Spleen (tissue), 11 donors: Measurements from ENCODE around the gene GPAT3. TPM values are rescaled to one million over a fixed set of nuclear protein-coding genes. Genes with fewer than 3 reads are reported as not detected.

Experiments
- DNase-seq: peaks from one replicate; pipeline ENCODE4 v3.0.0-alpha.2; 2020
- H3K27ac ChIP-seq, 8 donors: fragments of 200-600 bp; sonication (generic) in 7 of 8; 1 replicate in 4 of 8; 2 replicates in 4 of 8; pipeline versions ENCODE4 v1.5.0 to v1.8.0; 2016 to 2021; ENCODE audit warnings: inconsistent platforms in 4 of 8, mild to moderate bottlenecking in 4 of 8, moderate library complexity in 1 of 8
- H3K27me3 ChIP-seq, 7 donors: fragments of 200-600 bp; sonication (generic) in 6 of 7; replicated peaks in 1 of 7; 1 replicate in 4 of 7; 2 replicates in 3 of 7; pipeline versions ENCODE4 v1.5.0 to v1.8.0; 2016 to 2021; ENCODE audit warnings: inconsistent platforms in 3 of 7, mild to moderate bottlenecking in 1 of 7
- H3K36me3 ChIP-seq, 6 donors: fragments of 200-600 bp; sonication (generic) in 5 of 6; 1 replicate in 4 of 6; 2 replicates in 2 of 6; pipeline versions ENCODE4 v1.5.0 to v1.8.0; 2016 to 2021; ENCODE audit warnings: inconsistent platforms in 2 of 6
- H3K4me1 ChIP-seq, 6 donors: fragments of 200-600 bp; sonication (generic) in 5 of 6; 1 replicate in 3 of 6; 2 replicates in 3 of 6; pipeline versions ENCODE4 v1.5.0 to v1.8.0; 2016 to 2021; ENCODE audit warnings: inconsistent platforms in 3 of 6
- H3K4me3 ChIP-seq, 8 donors: fragments of 200-600 bp; sonication (generic) in 7 of 8; 1 replicate in 4 of 8; 2 replicates in 4 of 8; pipeline versions ENCODE4 v1.5.0 to v1.8.0; 2016 to 2021; ENCODE audit warnings: inconsistent platforms in 4 of 8, mild to moderate bottlenecking in 4 of 8, moderate library complexity in 2 of 8
- H3K9me3 ChIP-seq, 8 donors: fragments of 200-600 bp; sonication (generic) in 7 of 8; 1 replicate in 4 of 8; 2 replicates in 4 of 8; pipeline versions ENCODE4 v1.5.0 to v1.8.0; 2016 to 2021; ENCODE audit warnings: inconsistent platforms in 4 of 8
- POLR2A ChIP-seq, 3 donors: fragments of 450-650 bp; IDR thresholded peaks; one replicate each; pipeline ENCODE4 v1.5.1; 2017; ENCODE audit warnings: antibody characterized with exemption in 3 of 3, mild to moderate bottlenecking in 1 of 3
- POLR2AphosphoS5 ChIP-seq, 3 donors: sonication (generic); formaldehyde crosslinking; IDR thresholded peaks; one replicate each; pipeline ENCODE4 v1.5.1; 2017; ENCODE audit warnings: antibody characterized with exemption in 3 of 3
- WGBS, 5 donors: extraction: QIAGEN DNeasy Blood & Tissue Kit in 3 of 5; methylation state at CpG; one replicate each; pipeline versions ENCODE4 v1.1.5 to v1.1.7; 2013 to 2018; 5-methylcytosine and 5-hydroxymethylcytosine counted together
- intact Hi-C: fragments of 100-400 bp; cut with DNase I; formaldehyde crosslinking; loops from one replicate; pipeline ENCODE4 v1.15.0; 2023; ENCODE audit warnings: low total_unique reads
- polyA plus RNA-seq, 3 donors: library from polyadenylated mRNA; stranded (reverse); fragments of 200-250 nt; gene quantifications; one replicate each; pipeline ENCODE4 v1.2.1, GENCODE V29; 2013
- total RNA-seq, 7 donors: library from RNA; depleted of rRNA in 3 of 7; stranded (reverse); fragments of >200 nt in 3 of 7; fragmentation: NEBNext Ultra II Directional in 4 of 7; extraction: Animal tissue kit (Norgen Biotek cat#: 25700) in 4 of 7; gene quantifications; one replicate each; pipeline versions ENCODE4 v1.1.0 to v1.2.1, GENCODE V29; 2016 to 2021
- TF ChIP-seq, protein P1 (sequence below), 11 experiments: fragments of 200-600 bp in 7 of 11; fragments of 450-650 bp in 4 of 11; sonication (generic) in 4 of 11; IDR thresholded peaks in 8 of 11; conservative IDR thresholded peaks in 3 of 11; 1 replicate in 7 of 11; 2 replicates in 4 of 11; pipeline versions ENCODE4 v1.4.0 to v1.8.0; 2016 to 2021; ENCODE audit warnings: antibody characterized with exemption in 11 of 11, inconsistent platforms in 4 of 11, mild to moderate bottlenecking in 1 of 11
- donor health status: healthy with polysubstance abuse.
- donor health status: DM: no; HTN: no; CAD: no; lungs with moderate emphysema.
- donor health status: DM: no; HTN: no; CAD: no.
- donor health status: Bipolar disorder and iron deficiency.
- donor health status: healthy.
- donor health status: DM: no; HTN: no; CAD: no.
- donor health status: DM: yes; HTN: yes; CAD: no.

Gene GPAT3
- total and polyA plus RNA-seq, 10 donors, result 0.70 to 29.1 (median 9.4) TPM

DNA sequence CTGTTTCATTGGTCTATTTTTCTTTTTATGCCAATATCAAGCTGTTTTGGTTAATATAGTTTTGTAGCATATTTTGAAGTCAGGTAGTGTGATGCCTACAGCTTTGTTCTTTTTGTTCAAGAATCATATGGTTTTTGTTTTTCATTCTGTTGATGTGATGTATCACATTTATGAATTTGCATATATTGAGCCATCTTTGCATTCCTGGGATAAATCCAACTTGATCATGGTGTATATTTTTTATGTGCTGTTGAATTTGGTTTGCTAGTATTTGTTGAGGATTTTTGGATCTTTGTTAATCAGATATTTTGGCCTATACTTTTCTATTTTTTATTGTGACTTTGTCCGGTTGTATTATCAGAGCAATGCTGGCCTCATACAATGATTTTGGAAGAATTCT is 74.8 kb downstream of the GPAT3 start:
- H3K27me3 ChIP-seq, result no peaks in the 10 kb centered on the region
- no peaks in the 10 kb centered on the region for H3K4me1 ChIP-seq
- TF ChIP-seq POLR2AphosphoS5 (IDR thresholded peaks at IDR 0.05), result no peak
- no peak for TF ChIP-seq POLR2A (IDR thresholded peaks at IDR 0.05)
- 92 to 100% (median 97%) methylated on average over 1 of the region's 1 CpG for WGBS, 5 donors
- H3K36me3 ChIP-seq, result peaks cover 0 to 4% (median 0%) of the 10 kb centered on the region in 6 donors
- peaks cover 6 to 50% (median 43%) of the 10 kb centered on the region in 8 donors for H3K9me3 ChIP-seq
- DNase-seq, result no peak
- intact Hi-C loops, result no loop called here
- no peak overlapping the region for H3K27ac ChIP-seq
- no peak overlapping the region for H3K4me3 ChIP-seq

DNA sequence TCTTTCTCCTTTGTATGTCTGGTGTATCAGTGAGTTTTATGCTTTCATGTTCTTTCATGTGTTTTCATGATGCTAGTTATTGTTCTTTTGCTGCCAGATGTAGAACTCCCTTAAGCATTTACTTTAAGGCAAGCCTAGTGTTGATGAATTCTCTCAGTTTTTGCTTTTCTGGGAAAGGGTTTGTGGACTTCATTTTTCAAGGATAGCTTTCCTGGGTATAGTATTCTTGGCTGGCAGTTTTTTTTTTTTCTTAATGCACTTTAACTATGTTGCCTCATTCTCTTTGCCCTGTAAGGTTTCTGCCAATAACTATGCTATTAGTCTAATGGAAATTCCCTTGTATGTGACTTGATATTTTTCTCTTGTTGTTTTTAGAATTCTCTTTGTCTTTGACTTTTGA is 77.1 kb downstream of the GPAT3 start:
- TF ChIP-seq POLR2AphosphoS5 (IDR thresholded peaks at IDR 0.05), result no peak
- no peak for TF ChIP-seq POLR2A (IDR thresholded peaks at IDR 0.05)
- TF ChIP-seq, protein P1, sequence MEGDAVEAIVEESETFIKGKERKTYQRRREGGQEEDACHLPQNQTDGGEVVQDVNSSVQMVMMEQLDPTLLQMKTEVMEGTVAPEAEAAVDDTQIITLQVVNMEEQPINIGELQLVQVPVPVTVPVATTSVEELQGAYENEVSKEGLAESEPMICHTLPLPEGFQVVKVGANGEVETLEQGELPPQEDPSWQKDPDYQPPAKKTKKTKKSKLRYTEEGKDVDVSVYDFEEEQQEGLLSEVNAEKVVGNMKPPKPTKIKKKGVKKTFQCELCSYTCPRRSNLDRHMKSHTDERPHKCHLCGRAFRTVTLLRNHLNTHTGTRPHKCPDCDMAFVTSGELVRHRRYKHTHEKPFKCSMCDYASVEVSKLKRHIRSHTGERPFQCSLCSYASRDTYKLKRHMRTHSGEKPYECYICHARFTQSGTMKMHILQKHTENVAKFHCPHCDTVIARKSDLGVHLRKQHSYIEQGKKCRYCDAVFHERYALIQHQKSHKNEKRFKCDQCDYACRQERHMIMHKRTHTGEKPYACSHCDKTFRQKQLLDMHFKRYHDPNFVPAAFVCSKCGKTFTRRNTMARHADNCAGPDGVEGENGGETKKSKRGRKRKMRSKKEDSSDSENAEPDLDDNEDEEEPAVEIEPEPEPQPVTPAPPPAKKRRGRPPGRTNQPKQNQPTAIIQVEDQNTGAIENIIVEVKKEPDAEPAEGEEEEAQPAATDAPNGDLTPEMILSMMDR (IDR thresholded peaks at IDR 0.05 in 8 of 11, conservative IDR thresholded peaks at IDR 0.05 in 3 of 11), result no peak
- no peak overlapping the region for H3K27ac ChIP-seq
- no peak overlapping the region for H3K4me3 ChIP-seq
- no peaks in the 10 kb centered on the region for H3K4me1 ChIP-seq
- peaks cover 6 to 50% (median 43%) of the 10 kb centered on the region in 8 donors for H3K9me3 ChIP-seq
- peaks cover 0 to 6% (median 0%) of the 10 kb centered on the region in 7 donors for H3K27me3 ChIP-seq
- no peaks in the 10 kb centered on the region for H3K36me3 ChIP-seq
- DNase-seq, result no peak
- intact Hi-C loops, result no loop called here

DNA sequence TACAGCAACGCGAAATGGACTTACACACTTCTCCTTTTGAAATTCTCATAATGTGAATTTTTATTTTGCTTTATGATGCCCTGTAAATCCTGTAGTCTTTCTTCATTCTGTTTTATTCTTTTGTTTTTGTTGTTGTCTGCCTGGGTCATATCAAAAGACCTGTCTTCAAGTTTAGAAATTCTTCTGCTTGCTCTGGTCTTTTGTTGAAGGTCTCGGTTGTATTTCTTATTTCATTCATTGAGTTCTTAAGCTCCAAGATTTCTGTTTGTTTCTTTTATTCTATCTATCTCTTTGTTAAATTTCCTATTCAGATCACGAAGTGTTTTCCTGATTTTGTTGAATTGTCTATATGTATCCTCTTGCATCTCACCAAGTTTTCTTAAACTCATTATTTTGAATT is 78.1 kb downstream of the GPAT3 start:
- WGBS, 5 donors, result 85 to 93% (median 93%) methylated on average over 4 of the region's 4 CpGs
- no peak for DNase-seq
- Histone ChIP-seq H3K27ac (no peak overlapping the region), H3K9me3 (peaks cover 6 to 50% (median 43%) of the 10 kb centered on the region in 8 donors), H3K4me1 (peaks cover 0 to 4% (median 0%) of the 10 kb centered on the region in 6 donors), H3K36me3 (no peaks in the 10 kb centered on the region), H3K27me3 (peaks cover 0 to 8% (median 0%) of the 10 kb centered on the region in 7 donors), H3K4me3 (no peak overlapping the region)
- TF ChIP-seq POLR2A (IDR thresholded peaks at IDR 0.05) (no peak), POLR2AphosphoS5 (IDR thresholded peaks at IDR 0.05) (no peak)
- TF ChIP-seq, protein P1 (IDR thresholded peaks at IDR 0.05 in 8 of 11, conservative IDR thresholded peaks at IDR 0.05 in 3 of 11), result no peak
- intact Hi-C loops, result no loop called here

DNA sequence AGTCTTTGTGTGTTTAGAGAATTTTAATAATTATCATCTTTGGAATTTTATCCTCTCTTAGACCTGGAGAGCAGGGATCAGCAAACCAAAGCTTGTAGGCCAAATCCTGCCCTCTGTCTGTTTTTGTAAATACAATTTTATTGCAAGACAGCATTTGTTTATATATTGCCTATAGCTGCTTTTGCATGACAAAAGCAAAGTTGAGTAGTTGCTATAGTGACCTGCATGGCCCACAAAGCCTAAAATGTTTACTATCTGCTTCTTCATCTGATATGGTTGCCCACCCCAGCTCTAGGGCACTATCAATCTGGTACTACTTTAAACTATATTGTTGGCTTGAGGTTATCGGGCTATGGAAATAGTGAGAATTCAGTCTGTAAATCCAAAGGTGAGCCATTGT is 80.3 kb downstream of the GPAT3 start:
- no peaks in the 10 kb centered on the region for H3K36me3 ChIP-seq
- H3K4me3 ChIP-seq, result no peak overlapping the region
- TF ChIP-seq POLR2AphosphoS5 (IDR thresholded peaks at IDR 0.05) (no peak), POLR2A (IDR thresholded peaks at IDR 0.05) (no peak)
- TF ChIP-seq, protein P1 (IDR thresholded peaks at IDR 0.05 in 8 of 11, conservative IDR thresholded peaks at IDR 0.05 in 3 of 11), result no peak
- H3K4me1 ChIP-seq, result peaks cover 0 to 6% (median 2%) of the 10 kb centered on the region in 6 donors
- intact Hi-C loops, result no loop called here
- H3K9me3 ChIP-seq, result peaks cover 6 to 48% (median 43%) of the 10 kb centered on the region in 8 donors
- 0 to 100% (median 46%) methylated on average over 1 of the region's 1 CpG for WGBS, 5 donors
- peaks cover 0 to 19% (median 0%) of the 10 kb centered on the region in 7 donors for H3K27me3 ChIP-seq
- H3K27ac ChIP-seq, result no peak overlapping the region
- DNase-seq, result no peak
